ENCODE data around the gene ZNF599.

The ZNF599 gene

GRCh38 chr19:34731019-34731829, 41.8 kb downstream of the ZNF599 start:
- no peak overlapping the region for H3K4me3 Mint-ChIP-seq

GRCh38 chr19:34725400-34725799, 47.6 kb downstream of the ZNF599 start:
- Mint-ChIP-seq H3K9me3 (peaks cover 9% of the 10 kb centered on the region), H3K4me1 (ENCODE audit: low read depth) (no peaks in the 10 kb centered on the region), H3K27ac (no peak overlapping the region), H3K27me3 (peaks cover 30% of the 10 kb centered on the region), H3K36me3 (ENCODE audit: low read depth) (no peaks in the 10 kb centered on the region), H3K4me3 (no peak overlapping the region)
- intact Hi-C loops (cut with micrococcal nuclease) = no loop called here

More at GRCh38 chr19:34731019-34731829, 41.8 kb downstream of the ZNF599 start:
- Mint-ChIP-seq H3K9me3 (peaks cover 18% of the 10 kb centered on the region), H3K36me3 (ENCODE audit: low read depth) (peaks cover 31% of the 10 kb centered on the region), H3K4me1 (ENCODE audit: low read depth) (peaks cover 21% of the 10 kb centered on the region), H3K27me3 (peaks cover 17% of the 10 kb centered on the region), H3K27ac (no peak overlapping the region)
- intact Hi-C loops (cut with micrococcal nuclease) = no loop called here

- Mint-ChIP-seq H3K4me3 (no peak overlapping the region), H3K27me3 (peaks cover 24% of the 10 kb centered on the region), H3K9me3 (peaks cover 9% of the 10 kb centered on the region), H3K4me1 (ENCODE audit: low read depth) (no peaks in the 10 kb centered on the region), H3K27ac (no peak overlapping the region), H3K36me3 (ENCODE audit: low read depth) (no peaks in the 10 kb centered on the region)
- intact Hi-C loops (cut with micrococcal nuclease) = no loop called here
These were observed 50.7 kb downstream of the ZNF599 start for GRCh38 chr19:34722353-34722752.

GRCh38 chr19:34715357-34715756, 57.7 kb downstream of the ZNF599 start:
- Mint-ChIP-seq H3K9me3 (peaks cover 47% of the 10 kb centered on the region), H3K36me3 (ENCODE audit: low read depth) (no peaks in the 10 kb centered on the region), H3K27me3 (peaks cover 8% of the 10 kb centered on the region), H3K27ac (no peak overlapping the region), H3K4me3 (no peak overlapping the region), H3K4me1 (ENCODE audit: low read depth) (no peaks in the 10 kb centered on the region)
- intact Hi-C loops (cut with micrococcal nuclease) = no loop called here

- H3K4me3 Mint-ChIP-seq = no peak overlapping the region
- intact Hi-C loops (cut with micrococcal nuclease) = no loop called here
- peaks cover 47% of the 10 kb centered on the region for H3K9me3 Mint-ChIP-seq
- H3K36me3 Mint-ChIP-seq (ENCODE audit: low read depth) = no peaks in the 10 kb centered on the region
- no peaks in the 10 kb centered on the region for H3K4me1 Mint-ChIP-seq (ENCODE audit: low read depth)
- no peak overlapping the region for H3K27ac Mint-ChIP-seq
- H3K27me3 Mint-ChIP-seq = peaks cover 8% of the 10 kb centered on the region
These were observed 59.8 kb downstream of the ZNF599 start for GRCh38 chr19:34713262-34713637.

GRCh38 chr19:34712395-34713261, 60.4 kb downstream of the ZNF599 start:
- peaks cover 8% of the 10 kb centered on the region for H3K27me3 Mint-ChIP-seq
- no peak overlapping the region for H3K27ac Mint-ChIP-seq
- intact Hi-C loops (cut with micrococcal nuclease) = loop anchor here (1.0 kb wide), 1 partner anchor 73 kb away; no protein-coding TSS in a partner anchor
- H3K36me3 Mint-ChIP-seq (ENCODE audit: low read depth) = no peaks in the 10 kb centered on the region
- no peak overlapping the region for H3K4me3 Mint-ChIP-seq
- H3K9me3 Mint-ChIP-seq = peaks cover 48% of the 10 kb centered on the region
- H3K4me1 Mint-ChIP-seq (ENCODE audit: low read depth) = no peaks in the 10 kb centered on the region

GRCh38 chr19:34711890-34712289, 61.1 kb downstream of the ZNF599 start:
- Mint-ChIP-seq H3K4me1 (ENCODE audit: low read depth) (no peaks in the 10 kb centered on the region), H3K27ac (no peak overlapping the region), H3K4me3 (no peak overlapping the region), H3K36me3 (ENCODE audit: low read depth) (no peaks in the 10 kb centered on the region), H3K27me3 (peaks cover 6% of the 10 kb centered on the region), H3K9me3 (peaks cover 55% of the 10 kb centered on the region)
- intact Hi-C loops (cut with micrococcal nuclease) = loop anchor here (1.0 kb wide), 1 partner anchor 73 kb away; no protein-coding TSS in a partner anchor
